Esophagus squamous epithelium (tissue), 5 donors: ENCODE measurements around the gene SORL1-AS1.
"Not testable (repeated sequence)": the region's sequence is repeated elsewhere in the genome, so short reads cannot be mapped to it uniquely, and the experiment has no call there.

ENCODE experiments used
- DNase-seq: peaks from one replicate; lab custom pipeline; 2025; lab: John Stamatoyannopoulos, UW
- H3K27ac ChIP-seq, 4 donors: fragments of 200-600 bp; sonication (generic); one replicate each; pipeline ENCODE4 v1.5.1; 2016 to 2019; ENCODE audit warnings: mild to moderate bottlenecking in 1 of 4
- H3K27me3 ChIP-seq, 4 donors: fragments of 200-600 bp; sonication (generic); 1 replicate in 3 of 4; 2 replicates in 1 of 4; pipeline versions ENCODE4 v1.5.1 to v1.6.0; 2017 to 2021; ENCODE audit warnings: antibody characterized with exemption in 1 of 4
- H3K36me3 ChIP-seq, 3 donors: fragments of 200-600 bp; sonication (generic); one replicate each; pipeline ENCODE4 v1.5.1; 2016 to 2019
- H3K4me1 ChIP-seq, 3 donors: fragments of 200-600 bp; sonication (generic); one replicate each; pipeline ENCODE4 v1.5.1; 2017 to 2019
- H3K4me3 ChIP-seq, 4 donors: fragments of 200-600 bp; sonication (generic); 1 replicate in 3 of 4; 2 replicates in 1 of 4; pipeline ENCODE4 v1.5.1; 2016 to 2019; ENCODE audit warnings: mild to moderate bottlenecking in 2 of 4, moderate library complexity in 1 of 4
- H3K9me3 ChIP-seq, 3 donors: fragments of 200-600 bp; sonication (generic); one replicate each; pipeline ENCODE4 v1.5.1; 2016 to 2019
- CTCF ChIP-seq, 6 experiments: fragments of 450-650 bp in 4 of 6; fragments of 200-600 bp in 2 of 6; sonication (generic) in 2 of 6; IDR thresholded peaks; one replicate each; pipeline ENCODE4 v1.5.1; 2016 to 2019; ENCODE audit warnings: antibody characterized with exemption in 6 of 6, mild to moderate bottlenecking in 4 of 6, moderate library complexity in 4 of 6
- POLR2A ChIP-seq, 4 donors: fragments of 450-650 bp; IDR thresholded peaks; one replicate each; pipeline ENCODE4 v1.6.1; 2017; ENCODE audit warnings: antibody characterized with exemption in 4 of 4, mild to moderate bottlenecking in 4 of 4, moderate library complexity in 3 of 4
- WGBS, 2 donors: methylation state at CpG; one replicate each; pipeline ENCODE4 v1.1.5; 2018; 5-methylcytosine and 5-hydroxymethylcytosine counted together
- intact Hi-C: fragments of 100-400 bp; cut with DNase I; formaldehyde crosslinking; loops from one replicate; pipeline ENCODE4 v1.15.0; 2022
- donor health status: DM: yes; HTN: yes; CAD: no.

The SORL1-AS1 gene

GRCh38 chr11:121486054-121486453, 33.3 kb upstream of the SORL1-AS1 start:
- Histone ChIP-seq H3K4me3 (no peak overlapping the region), H3K9me3 (no peaks in the 10 kb centered on the region), H3K27me3 (no peaks in the 10 kb centered on the region), H3K27ac (no peak overlapping the region), H3K36me3 (no peaks in the 10 kb centered on the region), H3K4me1 (peaks cover 0 to 42% (median 12%) of the 10 kb centered on the region in 3 donors)
- WGBS, 2 donors = 61 to 86% methylated on average over 5 of the region's 5 CpGs
- no peak for DNase-seq
- TF ChIP-seq CTCF (IDR thresholded peaks at IDR 0.05) (no peak), POLR2A (IDR thresholded peaks at IDR 0.05) (no peak)
- intact Hi-C loops = no loop called here

- Histone ChIP-seq H3K36me3 (no peaks in the 10 kb centered on the region), H3K4me3 (no peak overlapping the region), H3K9me3 (no peaks in the 10 kb centered on the region), H3K27ac (no peak overlapping the region), H3K27me3 (no peaks in the 10 kb centered on the region), H3K4me1 (peaks cover 0 to 42% (median 12%) of the 10 kb centered on the region in 3 donors)
- WGBS, 2 donors = 82 to 83% methylated on average over 7 of the region's 7 CpGs
- TF ChIP-seq POLR2A (IDR thresholded peaks at IDR 0.05) (no peak), CTCF (IDR thresholded peaks at IDR 0.05) (no peak)
- intact Hi-C loops = no loop called here
- DNase-seq = no peak
These were observed 32.4 kb upstream of the SORL1-AS1 start for GRCh38 chr11:121485216-121485615.

- DNase-seq = no peak
- no peaks in the 10 kb centered on the region for H3K27me3 ChIP-seq
- H3K4me1 ChIP-seq = peaks cover under 1 to 44% (median 12%) of the 10 kb centered on the region in 3 donors
- H3K4me3 ChIP-seq = no peak overlapping the region
- intact Hi-C loops = no loop called here
- H3K9me3 ChIP-seq = no peaks in the 10 kb centered on the region
- 74 to 79% methylated on average over 4 of the region's 4 CpGs for WGBS, 2 donors
- TF ChIP-seq CTCF (IDR thresholded peaks at IDR 0.05) = no peak
- no peak for TF ChIP-seq POLR2A (IDR thresholded peaks at IDR 0.05)
- no peak overlapping the region for H3K27ac ChIP-seq
- no peaks in the 10 kb centered on the region for H3K36me3 ChIP-seq
These were observed 31.2 kb upstream of the SORL1-AS1 start for GRCh38 chr11:121483805-121484480.

- H3K27me3 ChIP-seq = no peaks in the 10 kb centered on the region
- WGBS, 2 donors = 57 to 62% methylated on average over 6 to 9 of the region's 9 CpGs
- DNase-seq = no peak
- TF ChIP-seq POLR2A (IDR thresholded peaks at IDR 0.05) (no peak), CTCF (IDR thresholded peaks at IDR 0.05) (no peak)
- H3K27ac ChIP-seq = peak overlapping the region in 2 of 4 donors; percentile 17 to 46
- no peaks in the 10 kb centered on the region for H3K36me3 ChIP-seq
- peaks cover 4 to 44% (median 5%) of the 10 kb centered on the region in 3 donors for H3K4me1 ChIP-seq
- H3K9me3 ChIP-seq = no peaks in the 10 kb centered on the region
- H3K4me3 ChIP-seq = no peak overlapping the region
- intact Hi-C loops = no loop called here
These were observed 29.7 kb upstream of the SORL1-AS1 start for GRCh38 chr11:121482231-121483129.

GRCh38 chr11:121481484-121482230, 28.9 kb upstream of the SORL1-AS1 start:
- intact Hi-C loops, H3K27me3 ChIP-seq, H3K9me3 ChIP-seq, H3K36me3 ChIP-seq, H3K4me3 ChIP-seq, DNase-seq: not testable (repeated sequence)
- WGBS, 2 donors = 49 to 76% methylated on average over 2 of the region's 2 CpGs
- Histone ChIP-seq H3K4me1 (peaks cover 5 to 47% (median 5%) of the 10 kb centered on the region in 3 donors), H3K27ac (peak overlapping the region in 1 of 4 donors; percentile 25)
